Panc1 (cell line): ENCODE data around the gene PHKA1.
A peak's percentile ranks its signal among the peaks of the same experiment; 100 is the strongest.

Experiments used
- POLR2AphosphoS5 ChIP-seq: IDR thresholded peaks from 2 replicates; pipeline ENCODE4 v1.6.1; 2012; ENCODE audit warnings: mild to moderate bottlenecking, low read depth, low read length, moderate library complexity
- TF ChIP-seq, protein P1 (sequence below): fragments of 450-650 bp; IDR thresholded peaks from 2 replicates; pipeline ENCODE4 v1.5.1; 2017; ENCODE audit warnings: mild to moderate bottlenecking

DNA sequence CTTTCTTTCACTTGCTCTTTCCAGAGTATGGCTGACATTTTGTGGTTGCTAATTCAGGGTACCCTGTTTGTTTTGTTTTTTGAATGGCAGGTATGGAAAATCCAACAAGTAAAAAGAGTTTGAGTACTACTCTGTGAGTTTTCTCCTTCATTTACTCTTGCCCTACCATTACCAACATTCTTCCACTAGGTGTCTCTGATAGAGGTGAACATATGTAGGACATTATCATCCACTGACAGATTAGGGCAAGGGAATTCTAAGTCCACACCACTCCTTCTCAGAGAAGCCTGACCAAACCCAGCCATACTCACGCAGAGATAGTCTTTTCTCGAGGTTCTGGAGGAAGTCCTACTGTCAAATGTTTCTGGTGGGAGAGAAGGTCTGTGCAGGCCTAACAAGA lies 104.8 kb downstream of the PHKA1 start:
- TF ChIP-seq, protein P1, sequence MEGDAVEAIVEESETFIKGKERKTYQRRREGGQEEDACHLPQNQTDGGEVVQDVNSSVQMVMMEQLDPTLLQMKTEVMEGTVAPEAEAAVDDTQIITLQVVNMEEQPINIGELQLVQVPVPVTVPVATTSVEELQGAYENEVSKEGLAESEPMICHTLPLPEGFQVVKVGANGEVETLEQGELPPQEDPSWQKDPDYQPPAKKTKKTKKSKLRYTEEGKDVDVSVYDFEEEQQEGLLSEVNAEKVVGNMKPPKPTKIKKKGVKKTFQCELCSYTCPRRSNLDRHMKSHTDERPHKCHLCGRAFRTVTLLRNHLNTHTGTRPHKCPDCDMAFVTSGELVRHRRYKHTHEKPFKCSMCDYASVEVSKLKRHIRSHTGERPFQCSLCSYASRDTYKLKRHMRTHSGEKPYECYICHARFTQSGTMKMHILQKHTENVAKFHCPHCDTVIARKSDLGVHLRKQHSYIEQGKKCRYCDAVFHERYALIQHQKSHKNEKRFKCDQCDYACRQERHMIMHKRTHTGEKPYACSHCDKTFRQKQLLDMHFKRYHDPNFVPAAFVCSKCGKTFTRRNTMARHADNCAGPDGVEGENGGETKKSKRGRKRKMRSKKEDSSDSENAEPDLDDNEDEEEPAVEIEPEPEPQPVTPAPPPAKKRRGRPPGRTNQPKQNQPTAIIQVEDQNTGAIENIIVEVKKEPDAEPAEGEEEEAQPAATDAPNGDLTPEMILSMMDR, result peak; percentile 33
- TF ChIP-seq POLR2AphosphoS5, result no peak
